Measurements from ENCODE around the gene ZMYND11.
"Not testable (repeated sequence)": the region's sequence is repeated elsewhere in the genome, so short reads cannot be mapped to it uniquely, and the experiment has no call there.

The ZMYND11 gene

DNA sequence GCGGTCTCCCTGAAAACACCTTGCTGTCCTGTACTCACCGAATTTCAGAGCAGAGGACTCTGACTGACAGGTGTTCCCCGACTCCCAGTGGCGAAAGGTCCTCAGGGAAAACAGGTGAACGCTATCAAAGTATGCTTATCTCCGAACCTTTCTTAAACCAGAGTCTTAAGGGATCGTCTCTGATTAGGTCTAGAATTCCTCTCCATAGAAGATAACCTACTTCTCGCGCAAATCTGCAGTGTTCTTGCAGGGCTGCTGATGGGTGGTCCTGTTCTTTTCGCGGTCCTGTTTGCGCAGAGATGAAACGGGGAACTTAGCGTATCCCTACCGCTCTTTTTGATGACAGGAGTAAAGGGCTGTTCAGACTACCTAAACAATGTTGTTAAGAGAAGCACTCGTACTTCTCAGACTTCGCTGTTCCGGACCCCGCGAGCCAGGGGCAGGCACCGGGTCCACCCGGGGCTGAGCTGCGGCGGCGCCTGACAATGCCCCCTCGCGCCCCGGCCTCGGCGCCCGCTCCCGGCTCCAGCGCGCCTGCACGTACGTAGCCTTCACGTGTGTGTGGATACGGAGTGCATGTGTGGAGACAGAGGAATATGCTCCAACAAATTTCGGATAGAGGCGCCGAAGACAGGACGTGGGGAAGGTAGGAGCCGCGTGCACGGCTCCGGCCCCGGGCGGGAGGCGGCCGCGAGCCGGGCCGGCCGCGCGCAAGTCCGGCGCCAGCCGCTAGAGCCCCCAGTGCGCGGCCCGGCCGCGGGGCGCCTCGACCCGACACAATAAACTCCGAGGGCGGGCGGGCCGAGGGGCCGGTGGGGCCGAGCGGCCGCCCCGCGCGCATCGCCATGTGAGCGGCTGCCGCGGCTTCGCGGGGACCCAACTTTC, 766 bp upstream of the ZMYND11 start:
- no peak for FAIRE-seq

DNA sequence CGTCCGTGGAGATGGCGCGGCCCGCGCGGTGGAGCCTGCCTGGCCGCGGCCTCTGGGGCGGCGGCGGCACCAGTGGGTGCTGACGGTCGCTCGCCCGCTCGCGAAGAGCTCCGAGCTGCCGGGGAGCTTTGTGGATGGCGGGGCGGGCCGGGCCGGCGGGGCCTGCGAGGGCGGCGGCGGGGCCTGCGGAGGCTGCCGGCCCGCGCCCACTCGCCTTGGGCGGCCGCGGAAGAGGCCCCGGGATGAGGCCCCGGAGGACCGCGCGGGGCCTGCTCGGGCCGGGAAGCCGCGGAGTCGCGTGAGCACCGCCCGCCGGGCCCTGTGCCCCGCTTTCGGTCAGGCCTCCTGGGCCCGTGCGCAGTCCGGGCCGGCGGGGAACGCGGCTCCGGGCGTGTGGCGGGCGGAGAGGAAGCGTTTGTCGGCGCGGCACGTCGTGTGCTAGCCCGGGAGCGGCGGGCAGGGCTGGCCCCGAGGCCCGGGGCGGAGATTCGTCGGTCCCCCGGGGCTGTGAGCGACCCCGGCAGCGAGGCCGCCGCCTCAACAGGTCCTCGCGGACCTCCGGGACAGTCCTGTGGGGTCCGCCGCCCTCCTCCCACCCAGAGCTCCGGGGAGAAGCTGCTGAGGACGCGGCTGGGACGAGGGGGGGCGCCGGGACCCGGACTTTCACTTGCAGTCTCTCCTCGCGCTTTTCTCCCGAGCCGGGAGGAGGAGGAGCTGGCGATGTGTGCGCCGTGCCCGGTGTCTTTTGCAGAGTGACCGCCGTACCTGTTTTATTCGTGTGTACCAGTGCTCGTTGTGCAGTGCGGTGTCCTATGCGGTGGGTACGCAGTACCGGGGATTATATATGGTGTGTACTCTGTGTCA, 578 bp downstream of the ZMYND11 start:
- no peak for FAIRE-seq

DNA sequence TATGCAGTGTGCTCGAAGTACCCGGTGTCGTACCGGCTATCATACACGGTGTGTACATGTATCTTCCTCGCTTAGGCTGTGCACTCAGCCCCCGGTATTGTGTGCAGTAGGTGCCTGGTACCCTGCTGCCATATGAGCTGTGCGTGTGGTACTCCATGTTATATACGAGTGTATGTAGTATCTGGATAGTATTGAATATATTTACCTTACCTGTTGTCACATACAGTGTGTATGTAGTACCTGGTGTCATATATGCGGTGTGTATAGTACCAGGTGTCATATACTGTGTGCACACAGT, 1.2 kb downstream of the ZMYND11 start:
- no peak for FAIRE-seq

DNA sequence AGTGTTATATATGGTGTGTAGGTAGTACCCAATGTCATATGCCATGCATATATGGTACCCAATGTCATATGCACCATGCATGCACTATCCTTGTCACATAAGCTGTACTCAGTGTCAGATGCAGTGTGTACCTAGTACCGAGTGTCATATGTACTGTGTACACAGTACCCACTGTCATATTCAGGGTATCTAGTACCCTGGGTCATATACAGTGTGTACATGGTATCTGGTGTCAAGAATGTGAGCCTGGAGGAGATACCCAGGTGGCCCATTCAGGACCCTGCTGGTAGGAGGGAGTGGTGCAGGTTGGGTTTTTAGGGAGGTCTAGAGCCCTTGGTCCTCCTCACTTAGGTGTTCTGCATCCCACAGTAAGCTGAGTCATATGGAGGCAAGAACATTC, 1.8 kb downstream of the ZMYND11 start:
- FAIRE-seq = no peak

DNA sequence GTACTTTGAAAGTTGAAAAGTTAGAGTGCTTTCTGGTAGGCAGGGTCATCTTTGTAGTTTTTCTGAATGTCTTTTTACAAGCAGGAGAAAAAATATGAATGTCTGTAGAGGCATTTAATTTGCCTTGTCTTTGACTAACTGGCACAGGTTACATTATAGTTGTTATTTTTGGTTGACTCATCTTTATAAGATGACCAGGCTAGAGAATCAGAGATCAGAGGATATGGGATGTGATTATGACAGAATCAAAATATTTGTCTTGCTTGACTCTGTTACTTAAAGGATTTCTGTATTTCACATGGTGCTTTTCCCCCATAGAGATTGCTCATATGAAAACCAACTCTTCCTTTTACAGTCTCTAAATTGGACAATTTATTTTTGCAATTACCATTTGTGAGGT, 2.4 kb downstream of the ZMYND11 start:
- no peak for FAIRE-seq

DNA sequence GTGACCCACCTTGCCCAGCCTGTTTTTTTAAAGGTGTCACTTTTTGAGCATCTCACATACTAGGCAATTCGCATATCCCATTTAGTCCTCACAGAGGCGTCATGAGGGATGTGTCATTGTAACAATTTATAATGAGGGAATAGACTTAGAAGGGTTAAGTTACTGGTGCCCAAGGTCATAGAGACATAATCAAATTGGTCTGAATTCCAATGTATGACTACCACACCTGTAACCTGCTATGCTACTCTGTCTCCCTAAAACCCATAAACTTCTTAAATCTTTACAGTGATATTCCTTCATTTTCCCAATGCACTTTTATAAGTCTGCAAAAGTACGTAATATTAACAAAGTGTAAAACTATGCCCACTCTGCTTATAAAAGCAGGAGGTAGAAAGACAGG, 7.1 kb downstream of the ZMYND11 start:
- no peak for FAIRE-seq

DNA sequence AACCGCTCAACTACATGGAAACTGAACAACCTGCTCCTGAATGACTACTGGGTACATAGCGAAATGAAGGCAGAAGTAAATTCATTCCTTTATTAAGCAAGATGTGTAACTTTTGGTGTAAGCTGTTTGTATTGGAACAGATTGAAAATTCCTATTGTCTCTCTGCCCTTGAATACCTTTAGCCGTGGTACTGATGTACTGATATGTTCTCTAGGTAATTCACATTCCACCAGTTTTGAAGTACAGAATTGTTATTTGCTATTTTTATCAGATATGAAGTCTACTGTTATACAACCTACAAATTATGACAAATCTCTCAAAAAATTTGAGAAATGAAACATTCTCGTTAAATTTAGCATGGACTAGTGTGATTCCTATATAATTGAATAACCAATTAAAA, 17.7 kb downstream of the ZMYND11 start:
- FAIRE-seq = no peak

DNA sequence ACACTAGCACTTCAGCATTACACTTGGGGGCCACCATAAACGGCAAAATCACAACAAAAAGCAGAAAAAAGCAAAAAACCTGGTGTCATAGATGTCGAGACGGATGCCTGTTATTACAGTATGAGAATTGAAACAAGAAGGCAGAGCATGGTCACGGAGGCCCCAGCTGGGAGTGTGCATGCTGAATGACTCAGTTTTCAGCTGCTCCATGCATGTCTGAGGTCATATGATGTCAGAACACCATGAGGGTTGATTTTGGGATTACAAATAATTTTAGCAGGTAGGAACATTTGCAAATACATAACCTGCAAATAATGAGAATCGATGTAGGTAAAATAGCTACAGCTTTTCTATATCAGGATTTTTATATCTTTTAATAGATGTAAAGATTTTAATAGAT, 19.1 kb downstream of the ZMYND11 start:
- no peak for FAIRE-seq

DNA sequence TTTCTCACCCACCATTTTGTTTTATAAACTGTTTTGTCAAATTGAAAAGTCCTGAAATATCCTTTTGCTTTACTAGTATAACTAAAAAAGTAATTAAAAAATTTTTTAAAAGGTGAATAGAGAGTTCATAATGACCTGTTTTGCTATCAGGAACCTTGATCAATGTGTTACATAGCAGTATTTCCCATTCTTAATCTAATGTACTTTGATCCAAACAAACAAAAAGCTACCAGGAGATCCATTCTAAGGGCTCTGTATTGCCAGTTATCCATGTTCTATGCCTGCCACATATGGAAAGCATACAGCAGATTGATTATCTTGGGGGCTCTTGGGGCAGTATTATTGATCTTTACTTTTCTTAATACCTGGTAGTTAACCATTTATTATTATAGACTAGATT, 32.1 kb downstream of the ZMYND11 start:
- FAIRE-seq = no peak

DNA sequence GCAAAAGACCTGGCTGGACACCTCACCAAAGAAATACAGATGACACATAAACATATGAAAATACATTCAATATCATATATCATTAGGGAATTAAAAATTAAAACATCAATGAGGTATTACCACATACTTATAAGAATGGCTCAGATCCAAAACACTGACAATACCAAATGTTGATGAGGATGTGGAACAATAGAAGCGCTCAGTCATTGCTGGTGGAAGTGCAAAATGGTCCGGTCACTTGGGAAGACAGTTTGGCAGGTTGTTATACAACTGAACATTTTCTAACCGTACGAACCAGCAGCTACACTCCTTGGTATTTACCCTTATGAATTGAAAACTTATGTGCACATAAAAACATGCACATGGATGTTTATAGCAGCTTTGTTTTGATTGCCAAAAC, 38.5 kb downstream of the ZMYND11 start:
- FAIRE-seq = no peak

DNA sequence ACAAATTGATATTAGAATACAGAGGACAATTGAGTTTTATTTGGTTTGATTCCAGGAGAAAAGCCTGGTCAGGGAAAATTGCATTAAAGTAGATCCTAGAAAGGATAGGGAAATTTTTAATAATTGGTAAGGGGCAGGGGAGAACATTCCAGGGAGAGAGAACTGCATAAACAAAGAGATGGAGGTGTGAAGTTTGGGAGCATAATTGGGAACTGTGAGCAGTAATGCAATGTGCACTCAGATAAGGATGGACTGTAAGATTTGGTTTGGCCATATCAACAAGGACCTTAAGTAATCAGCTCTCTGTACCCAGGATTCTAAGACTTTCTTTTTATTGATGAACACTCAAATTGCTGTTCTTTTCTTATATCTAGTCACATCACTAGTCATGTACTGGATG, 41.4 kb downstream of the ZMYND11 start:
- no peak for FAIRE-seq

DNA sequence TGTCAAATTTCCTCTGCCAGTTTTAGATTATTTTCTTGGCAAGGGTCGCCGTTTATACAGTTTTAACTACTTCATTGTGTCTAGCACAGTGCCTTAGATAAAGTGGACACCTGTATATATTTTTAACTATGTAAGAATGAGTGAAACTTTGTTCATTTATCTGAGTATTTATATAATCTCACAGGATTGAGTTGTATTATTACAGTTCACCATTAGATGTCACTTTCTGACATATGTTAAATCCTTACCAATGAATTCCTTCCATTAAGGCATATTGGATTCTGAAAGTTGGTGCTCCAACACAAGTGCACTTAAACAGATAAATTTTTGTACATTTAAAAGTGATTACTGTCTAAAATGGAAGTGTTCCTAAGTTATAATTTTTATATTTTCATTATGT, 43.0 kb downstream of the ZMYND11 start:
- FAIRE-seq = peak; percentile 83

DNA sequence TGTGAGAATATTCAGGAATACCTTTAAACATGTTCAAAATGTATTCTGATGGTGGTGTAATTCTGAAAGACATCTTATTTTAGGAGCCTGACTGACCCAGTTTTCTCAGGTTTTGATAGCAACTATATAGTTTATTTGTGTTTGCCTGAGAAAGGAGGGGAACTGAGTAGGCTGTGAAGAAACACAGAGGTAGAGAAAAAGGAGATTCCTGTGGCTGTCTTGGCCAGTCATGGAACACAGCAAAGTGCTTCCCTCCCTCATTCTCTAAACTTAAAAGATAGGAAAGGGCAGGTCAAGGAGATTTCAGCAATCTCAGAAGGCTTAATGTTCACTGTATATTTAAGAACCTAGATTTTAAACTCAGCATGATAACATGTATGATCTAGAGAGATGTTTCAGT, 43.5 kb downstream of the ZMYND11 start:
- FAIRE-seq = no peak

DNA sequence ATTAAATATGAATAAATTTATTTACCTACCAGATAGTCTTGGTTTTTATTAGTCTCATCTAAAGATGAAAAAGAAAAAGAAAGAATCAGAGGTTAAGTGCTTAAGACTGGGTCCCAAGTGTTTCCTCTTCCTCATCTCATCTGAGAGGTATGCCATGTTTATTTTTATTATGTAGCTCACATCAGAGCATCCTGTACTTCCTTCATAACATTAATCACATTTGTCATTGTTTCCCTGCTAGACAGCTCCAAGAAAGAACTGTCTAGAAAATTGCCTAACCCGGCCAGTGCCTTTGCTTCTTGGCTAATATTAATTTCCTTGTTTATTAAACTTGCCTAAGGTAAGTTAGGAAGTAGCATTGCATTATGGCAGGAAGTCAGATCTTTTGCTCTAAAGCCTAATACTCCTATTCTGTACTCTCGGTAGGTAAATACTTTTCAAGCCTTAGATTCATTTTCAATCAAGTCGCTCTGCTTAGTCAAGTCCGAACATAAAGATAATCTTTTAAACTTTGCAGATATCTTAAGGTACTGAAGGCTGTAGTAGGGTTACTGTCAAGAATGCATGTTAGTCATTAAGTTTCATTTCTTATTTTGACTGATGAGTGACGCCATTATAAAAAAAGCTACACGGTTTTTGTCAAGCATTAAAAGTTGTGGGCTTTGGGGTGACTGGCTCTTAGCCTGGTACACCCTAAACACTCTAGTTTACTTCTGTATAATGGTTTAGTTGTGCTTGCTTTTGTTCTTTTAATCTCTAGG, 47.4 kb downstream of the ZMYND11 start:
- FAIRE-seq = no peak

DNA sequence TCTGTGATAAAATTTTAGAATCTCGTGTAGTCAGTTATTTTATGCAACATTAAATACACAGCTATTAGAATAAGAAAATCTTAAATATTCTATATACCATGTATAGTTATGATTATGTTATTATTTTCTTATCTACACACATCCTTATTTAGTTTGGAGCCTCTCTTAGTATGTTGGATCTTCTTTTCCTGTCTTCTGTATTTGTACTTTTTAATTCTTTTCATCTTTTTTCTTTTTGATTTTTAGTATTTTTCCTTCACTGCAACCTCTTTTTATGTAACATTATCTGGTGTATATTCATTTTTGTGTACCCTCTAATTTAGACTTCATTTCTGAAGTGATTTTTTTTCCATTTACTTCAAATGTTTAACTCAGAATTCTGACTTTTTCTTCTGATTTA, 48.9 kb downstream of the ZMYND11 start:
- peak; percentile 28 for FAIRE-seq

DNA sequence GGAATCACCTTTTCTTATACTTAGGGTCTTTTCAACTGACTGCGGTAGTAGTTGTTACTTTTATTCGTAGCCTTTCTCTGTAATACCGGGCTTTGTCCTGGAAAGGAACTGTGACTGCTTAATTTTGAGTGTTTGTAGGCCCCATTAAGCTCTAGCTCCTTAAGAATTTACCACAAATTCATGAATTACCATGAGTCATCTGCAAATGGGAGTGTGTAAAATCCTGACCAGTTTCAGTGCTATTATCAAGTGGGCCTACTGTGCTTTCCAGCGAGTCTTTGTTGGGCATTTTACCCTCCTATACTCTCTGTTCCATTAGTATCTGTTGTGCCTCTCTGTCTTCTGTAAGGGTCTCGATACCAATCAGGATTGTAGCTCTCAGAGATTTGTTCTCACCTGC, 49.7 kb downstream of the ZMYND11 start:
- FAIRE-seq = no peak

DNA sequence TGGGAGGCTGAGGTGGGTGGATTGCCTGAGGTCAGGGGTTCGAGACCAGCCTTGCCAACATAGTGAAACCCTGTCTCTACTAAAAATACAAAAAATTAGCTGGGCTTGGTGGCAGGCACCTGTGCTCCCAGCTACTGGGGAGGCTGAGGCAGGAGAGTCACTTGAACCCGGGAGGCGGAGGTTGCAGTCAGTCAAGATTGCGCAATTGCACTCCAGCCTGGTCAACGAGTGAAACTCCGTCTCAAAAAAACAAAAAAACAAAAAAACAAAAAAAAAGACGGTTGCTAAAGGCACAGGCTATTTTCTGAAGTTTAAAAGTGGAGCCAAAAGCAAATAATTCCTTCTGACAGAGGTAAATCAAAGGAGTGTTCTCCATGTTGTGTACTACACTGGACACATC, 50.3 kb downstream of the ZMYND11 start:
- FAIRE-seq = not testable (repeated sequence)

DNA sequence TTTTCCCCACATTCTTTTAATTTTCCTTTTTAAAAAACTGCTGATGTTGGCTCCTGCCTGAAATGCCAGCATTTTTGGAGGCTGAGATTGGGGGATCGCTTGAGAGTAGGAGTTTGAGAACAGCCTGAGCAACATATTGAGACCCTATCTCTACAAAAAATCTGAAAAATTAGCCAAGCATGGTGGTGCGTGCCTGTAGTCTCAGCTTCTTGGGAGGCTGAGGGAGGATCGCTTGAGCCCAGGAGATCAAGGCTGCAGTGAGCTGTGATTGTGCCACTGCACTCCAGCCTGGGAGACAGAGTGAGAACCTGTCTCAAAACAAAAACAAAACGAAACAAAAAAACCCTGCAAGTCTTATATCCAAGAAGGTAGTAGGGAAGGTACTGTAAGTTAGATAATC, 51.7 kb downstream of the ZMYND11 start:
- no peak for FAIRE-seq

DNA sequence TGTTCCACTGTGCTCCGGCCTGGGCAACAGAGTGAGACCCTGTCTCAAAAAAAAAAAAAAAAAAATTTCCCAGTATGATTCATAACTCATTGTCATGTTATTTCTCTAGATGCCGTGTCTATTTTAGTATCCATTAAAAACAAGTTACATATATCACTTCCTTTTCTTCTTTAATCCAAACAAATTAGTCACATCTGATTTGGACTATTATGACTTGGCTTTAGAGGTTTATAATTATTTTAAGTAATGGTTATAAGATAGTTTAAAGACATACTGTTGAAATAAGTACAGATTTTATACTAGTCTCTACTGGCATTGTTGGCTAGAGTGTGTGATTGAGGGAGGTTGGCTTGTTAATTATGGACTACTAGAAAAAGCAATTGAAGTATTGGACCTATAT, 53.3 kb downstream of the ZMYND11 start:
- FAIRE-seq = no peak

DNA sequence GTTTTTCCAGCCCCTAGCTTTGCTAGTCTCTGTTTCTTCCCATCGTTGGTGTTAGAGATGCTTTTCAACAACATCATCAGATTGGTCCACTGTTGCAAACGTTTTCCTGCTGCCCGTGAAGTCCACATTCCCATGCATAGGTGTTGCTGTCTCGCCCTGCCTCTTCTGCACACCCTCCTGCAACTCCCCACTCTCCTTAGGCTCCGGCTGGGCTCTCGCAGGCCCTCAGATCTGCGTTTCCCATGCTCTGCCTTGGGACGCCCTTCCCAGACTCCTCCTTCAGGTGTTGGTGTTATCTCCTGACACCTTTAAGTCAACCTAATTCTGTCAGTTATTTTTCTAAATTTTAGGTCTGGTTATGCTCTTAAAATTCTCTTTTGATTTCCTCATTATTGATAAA, 55.0 kb downstream of the ZMYND11 start:
- FAIRE-seq = no peak

DNA sequence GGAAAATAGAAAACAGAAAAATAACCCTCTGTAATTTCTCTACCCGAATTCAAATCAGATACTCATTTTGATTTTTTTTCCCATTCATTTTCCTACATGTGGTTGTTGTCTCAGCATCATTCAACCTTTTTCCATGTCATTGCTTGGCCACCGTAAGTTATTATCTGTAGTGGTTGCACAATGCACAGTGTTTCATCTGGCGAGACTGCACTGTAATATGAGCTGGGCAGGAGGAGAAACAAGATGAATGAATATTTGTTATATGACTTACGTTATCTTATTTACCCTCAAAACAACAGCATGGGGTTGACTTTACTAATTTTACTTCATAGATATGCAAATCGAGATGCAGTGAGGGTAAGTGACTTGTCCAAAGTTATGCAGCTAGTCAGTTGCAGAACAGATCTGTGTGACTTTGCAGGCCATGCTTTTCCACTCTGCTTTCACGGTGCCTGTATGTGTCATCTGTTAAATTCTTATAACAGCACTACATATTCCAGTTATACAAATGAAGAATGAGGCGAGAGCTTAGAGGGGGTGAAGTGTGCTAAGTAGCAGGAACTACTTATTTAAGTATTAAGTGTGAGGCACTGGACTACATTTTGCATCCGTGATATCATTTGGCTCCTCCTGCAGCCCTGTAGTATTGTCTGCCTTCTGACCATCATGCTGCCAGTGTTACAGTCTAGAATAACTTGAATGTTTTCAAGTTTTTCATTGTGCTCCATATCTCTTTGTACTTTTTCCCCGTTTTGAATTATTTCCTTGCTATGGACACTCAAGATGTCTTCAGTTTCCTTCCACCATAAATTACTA, 56.7 kb downstream of the ZMYND11 start:
- no peak for FAIRE-seq

DNA sequence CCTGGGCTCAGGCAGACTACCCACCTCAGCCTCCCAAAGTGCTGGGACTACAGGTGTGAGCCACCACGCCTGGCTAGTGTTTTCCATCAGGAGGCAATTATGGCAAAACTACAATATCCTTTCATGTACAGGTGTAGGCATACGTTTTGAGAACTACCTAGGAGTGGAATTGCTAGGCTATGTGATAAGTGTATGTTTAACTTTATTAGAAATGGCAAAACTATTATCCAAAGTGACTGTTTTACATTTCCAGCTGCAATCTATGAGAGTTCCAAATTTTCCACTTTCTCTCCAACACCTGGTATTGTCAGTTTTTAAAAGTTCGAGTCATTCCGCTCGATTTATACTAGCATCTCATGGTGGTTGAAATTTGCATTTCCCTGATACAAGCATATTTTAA, 59.0 kb downstream of the ZMYND11 start:
- FAIRE-seq = no peak

DNA sequence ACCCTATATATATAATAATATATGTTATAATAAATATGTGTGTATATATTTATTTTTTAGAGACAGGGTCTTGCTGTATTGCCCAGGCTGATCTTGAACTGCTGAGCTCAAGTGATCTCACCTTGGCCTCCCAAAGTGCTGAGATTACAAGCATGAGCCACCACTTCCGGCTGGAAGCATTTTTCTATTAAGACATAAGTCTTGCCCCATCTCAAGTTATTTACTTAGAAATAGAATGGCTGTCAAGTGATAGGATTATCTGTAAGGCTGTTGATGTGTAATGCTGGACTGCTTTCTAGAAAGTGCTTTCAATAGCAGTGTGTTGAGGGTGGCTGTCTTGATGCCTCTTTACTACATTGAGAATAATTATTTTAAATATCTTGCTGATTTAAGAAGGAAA, 65.2 kb downstream of the ZMYND11 start:
- FAIRE-seq = no peak
